Astrocyte of the cerebellum (primary cell): ENCODE data around the gene OR10K2.
"Not testable (repeated sequence)": the region's sequence is repeated elsewhere in the genome, so short reads cannot be mapped to it uniquely, and the experiment has no call there.

Experiments
- DNase-seq: peaks from one replicate; pipeline ENCODE4 v3.0.0-alpha.2; 2011; ENCODE audit warnings: low read depth
- H3K4me3 ChIP-seq: 2 replicates; pipeline ENCODE4 v1.5.1; 2011; ENCODE audit warnings: mild to moderate bottlenecking, low read depth, low read length, moderate library complexity
- in situ Hi-C: cut with HindIII; loops from 2 replicates; pipeline ENCODE4 v1.10.0; 2017; ENCODE audit warnings: low sequenced_read_pairs
- TF ChIP-seq, protein P1 (sequence below): IDR thresholded peaks from 2 replicates; pipeline ENCODE4 v1.5.1; 2012; ENCODE audit warnings: low read length, low read depth, moderate library complexity, mild to moderate bottlenecking; ENCODE audit errors: missing control alignments

The OR10K2 gene

DNA sequence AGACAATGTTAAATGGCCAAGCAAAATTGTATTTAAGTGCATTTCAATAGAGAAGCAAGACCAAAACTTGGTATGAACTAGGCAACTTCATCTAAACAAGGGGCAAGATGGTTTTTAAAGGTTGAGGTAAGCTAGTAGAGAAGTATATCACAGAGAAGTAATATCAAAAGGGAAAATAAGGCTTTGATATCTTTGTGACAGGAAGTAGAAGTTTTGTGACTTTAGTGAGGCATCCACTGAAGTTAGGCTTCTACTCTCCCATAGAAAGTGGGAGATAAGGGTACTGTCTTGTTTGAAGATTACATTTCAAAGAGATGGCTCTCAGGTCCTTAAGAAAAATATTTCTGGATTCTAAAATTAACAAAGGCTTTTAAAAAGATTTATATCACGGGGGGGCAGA is 35.7 kb downstream of the OR10K2 start:
- in situ Hi-C loops, result no loop called here
- no peak for DNase-seq
- TF ChIP-seq, protein P1, sequence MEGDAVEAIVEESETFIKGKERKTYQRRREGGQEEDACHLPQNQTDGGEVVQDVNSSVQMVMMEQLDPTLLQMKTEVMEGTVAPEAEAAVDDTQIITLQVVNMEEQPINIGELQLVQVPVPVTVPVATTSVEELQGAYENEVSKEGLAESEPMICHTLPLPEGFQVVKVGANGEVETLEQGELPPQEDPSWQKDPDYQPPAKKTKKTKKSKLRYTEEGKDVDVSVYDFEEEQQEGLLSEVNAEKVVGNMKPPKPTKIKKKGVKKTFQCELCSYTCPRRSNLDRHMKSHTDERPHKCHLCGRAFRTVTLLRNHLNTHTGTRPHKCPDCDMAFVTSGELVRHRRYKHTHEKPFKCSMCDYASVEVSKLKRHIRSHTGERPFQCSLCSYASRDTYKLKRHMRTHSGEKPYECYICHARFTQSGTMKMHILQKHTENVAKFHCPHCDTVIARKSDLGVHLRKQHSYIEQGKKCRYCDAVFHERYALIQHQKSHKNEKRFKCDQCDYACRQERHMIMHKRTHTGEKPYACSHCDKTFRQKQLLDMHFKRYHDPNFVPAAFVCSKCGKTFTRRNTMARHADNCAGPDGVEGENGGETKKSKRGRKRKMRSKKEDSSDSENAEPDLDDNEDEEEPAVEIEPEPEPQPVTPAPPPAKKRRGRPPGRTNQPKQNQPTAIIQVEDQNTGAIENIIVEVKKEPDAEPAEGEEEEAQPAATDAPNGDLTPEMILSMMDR, result no peak
- no peak overlapping the region for H3K4me3 ChIP-seq

DNA sequence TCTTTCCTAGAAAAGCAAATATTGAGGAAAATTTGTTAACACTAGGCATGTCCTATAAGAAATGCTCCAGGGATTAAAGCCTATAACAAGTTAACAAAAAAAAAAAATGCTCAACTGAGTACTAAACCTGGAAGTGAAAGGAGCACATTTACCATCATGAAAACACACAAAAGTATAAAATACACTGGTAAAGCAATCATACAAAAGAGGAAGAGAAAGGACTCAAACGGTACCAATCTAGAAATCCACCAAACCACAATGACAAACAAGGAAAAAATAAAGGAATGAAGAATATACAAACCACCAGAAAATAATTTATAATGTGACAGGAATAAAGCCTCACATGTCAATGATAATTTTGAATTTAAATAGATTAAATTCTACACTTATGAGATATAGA is 51.2 kb downstream of the OR10K2 start:
- no peak for DNase-seq
- H3K4me3 ChIP-seq, result no peak overlapping the region
- in situ Hi-C loops, result no loop called here
- TF ChIP-seq, protein P1, result no peak

- in situ Hi-C loops, H3K4me3 ChIP-seq, DNase-seq: not testable (repeated sequence)
Observed at GRCh38 chr1:158374101-158374500, 51.9 kb downstream of the OR10K2 start.

- H3K4me3 ChIP-seq, result no peak overlapping the region
- DNase-seq, result no peak
- in situ Hi-C loops, result no loop called here
- TF ChIP-seq, protein P1, result no peak
Observed at GRCh38 chr1:158371188-158371953, 54.7 kb downstream of the OR10K2 start.
